B cell (primary cell): Measurements from ENCODE around the gene SHH. TPM values are rescaled to one million over a fixed set of nuclear protein-coding genes. Genes with fewer than 3 reads are reported as not detected.

ENCODE experiments used
- ATAC-seq: fragments of 200-7000 bp; cut with Tn5 transposase; one replicate; pipeline ENCODE4 v1.10.0; 2021; ENCODE audit warnings: low read depth, mild to moderate bottlenecking, moderate number of reproducible peaks, moderate library complexity
- CTCF ChIA-PET: fragments of 350-600 bp; sonication (Branson Sonifier 250); formaldehyde crosslinking; loops from one replicate; lab custom pipeline; 2021; ENCODE audit warnings: antibody characterized with exemption, inconsistent platforms; lab: Charles Lee
- POLR2A ChIA-PET: fragments of 350-600 bp; sonication (Branson Sonifier 250); formaldehyde crosslinking; loops from one replicate; lab custom pipeline; 2021; ENCODE audit warnings: antibody characterized with exemption; lab: Charles Lee
- DNase-seq: peaks from one replicate; pipeline ENCODE4 v3.0.0; 2013
- H2AFZ ChIP-seq: 2 replicates; pipeline ENCODE4 v1.6.1; 2012; ENCODE audit warnings: mild to moderate bottlenecking, low read depth, low read length; ENCODE audit not compliant: insufficient read depth, poor library complexity, severe bottlenecking
- H3K27ac ChIP-seq, 2 donors: 1 replicate in 1 of 2; 2 replicates in 1 of 2; pipeline ENCODE4 v1.5.1; 2012 to 2013; ENCODE audit warnings: low read length in 2 of 2, mild to moderate bottlenecking in 2 of 2, moderate library complexity in 1 of 2
- H3K27me3 ChIP-seq, 4 experiments: fragments of 200-600 bp in 1 of 4; sonication (generic) in 1 of 4; replicated peaks in 1 of 4; 1 replicate in 2 of 4; 2 replicates in 2 of 4; pipeline versions ENCODE4 v1.6.1 to v1.7.0; 2013 to 2016; ENCODE audit warnings: low read length in 3 of 4, mild to moderate bottlenecking in 2 of 4, mixed read lengths in 1 of 4, moderate library complexity in 1 of 4; ENCODE audit not compliant: insufficient read depth in 4 of 4, control insufficient read depth in 3 of 4; ENCODE audit errors: control extremely low read depth in 1 of 4
- H3K36me3 ChIP-seq, 2 experiments: replicated peaks in 1 of 2; 1 replicate in 1 of 2; 2 replicates in 1 of 2; pipeline versions ENCODE4 v1.6.1 to v1.7.1; 2013; ENCODE audit warnings: low read length in 1 of 2; ENCODE audit not compliant: insufficient read depth in 2 of 2, control insufficient read depth in 1 of 2; ENCODE audit errors: control extremely low read depth in 1 of 2, extremely low read depth in 1 of 2
- H3K4me1 ChIP-seq, 2 donors: fragments of 200-600 bp in 1 of 2; sonication (generic) in 1 of 2; 1 replicate in 1 of 2; 2 replicates in 1 of 2; pipeline versions ENCODE4 v1.5.1 to v1.6.1; 2013 to 2017; ENCODE audit warnings: low read length in 2 of 2; ENCODE audit not compliant: control insufficient read depth in 2 of 2, insufficient read depth in 2 of 2
- H3K4me2 ChIP-seq: replicated peaks from 2 replicates; pipeline ENCODE3; 2012; ENCODE audit warnings: mild to moderate bottlenecking, low read depth, low read length; ENCODE audit not compliant: poor library complexity, severe bottlenecking
- H3K4me3 ChIP-seq, 5 experiments: fragments of 200-600 bp in 1 of 5; sonication (generic) in 1 of 5; 1 replicate in 3 of 5; 2 replicates in 2 of 5; pipeline versions ENCODE4 v1.5.1 to v1.7.0; 2011 to 2016; ENCODE audit warnings: low read length in 4 of 5, mild to moderate bottlenecking in 4 of 5, low read depth in 2 of 5, control low read depth in 1 of 5, moderate library complexity in 1 of 5; ENCODE audit not compliant: insufficient read depth in 1 of 5; ENCODE audit errors: control extremely low read depth in 1 of 5, extremely low read depth in 1 of 5
- H3K79me2 ChIP-seq: fragments of 200-600 bp; sonication (generic); one replicate; pipeline ENCODE4 v1.6.0; 2016; ENCODE audit warnings: low read length; ENCODE audit not compliant: control insufficient read depth, insufficient read depth
- H3K9ac ChIP-seq: fragments of 200-600 bp; sonication (generic); 2 replicates; pipeline ENCODE4 v1.6.1; 2017; ENCODE audit warnings: mild to moderate bottlenecking, low read length, moderate library complexity
- H3K9me3 ChIP-seq, 3 donors: one replicate each; pipeline versions ENCODE4 v1.6.1 to v1.7.1; 2013; ENCODE audit warnings: low read length in 2 of 3; ENCODE audit not compliant: control insufficient read depth in 2 of 3, insufficient read depth in 1 of 3; ENCODE audit errors: control extremely low read depth in 1 of 3
- H4K20me1 ChIP-seq: 2 replicates; pipeline ENCODE4 v1.6.0; 2012; ENCODE audit warnings: mild to moderate bottlenecking, low read length; ENCODE audit not compliant: insufficient read depth, control insufficient read depth, poor library complexity, severe bottlenecking
- H3K27ac Mint-ChIP-seq: one replicate; pipeline ENCODE4 v1.8.0; 2021; ENCODE audit warnings: mixed read lengths
- H3K27me3 Mint-ChIP-seq: one replicate; pipeline ENCODE4 v1.8.0; 2021; ENCODE audit warnings: mixed read lengths
- H3K4me1 Mint-ChIP-seq: one replicate; pipeline ENCODE4 v1.8.0; 2021; ENCODE audit warnings: mixed read lengths
- H3K4me3 Mint-ChIP-seq: one replicate; pipeline ENCODE4 v1.8.0; 2021; ENCODE audit warnings: mixed read lengths
- H3K9me3 Mint-ChIP-seq: one replicate; pipeline ENCODE4 v1.8.0; 2022; ENCODE audit warnings: mixed read lengths; ENCODE audit not compliant: insufficient read depth
- CTCF ChIP-seq: fragments of 200-600 bp; IDR thresholded peaks from one replicate; pipeline ENCODE4 v1.8.0; 2022; ENCODE audit warnings: antibody characterized with exemption, mild to moderate bottlenecking
- EZH2 ChIP-seq: IDR thresholded peaks from 2 replicates; pipeline ENCODE4 v1.6.1; 2012; ENCODE audit warnings: borderline replicate concordance, low read depth, mild to moderate bottlenecking, moderate library complexity, low read length; ENCODE audit not compliant: insufficient read depth, poor library complexity, severe bottlenecking
- WGBS: methylation state at CpG from one replicate; pipeline ENCODE4 v1.1.5; 2013; ENCODE audit warnings: missing lambda C conversion rate; ENCODE audit not compliant: insufficient coverage; 5-methylcytosine and 5-hydroxymethylcytosine counted together
- intact Hi-C: fragments of 100-400 bp; cut with micrococcal nuclease; formaldehyde crosslinking; loops from one replicate; pipeline ENCODE4 v1.10.0; 2022
- polyA plus RNA-seq: library from polyadenylated mRNA; depleted of rRNA; stranded (reverse); fragments of >200 nt; gene quantifications from 2 replicates; pipeline ENCODE4 v1.2.3, GENCODE V29; 2012
- total RNA-seq, 2 donors: library from RNA; stranded (reverse); fragments of 120-200 nt in 1 of 2; gene quantifications; 1 replicate in 1 of 2; 2 replicates in 1 of 2; pipeline versions ENCODE4 v1.2.3 to v1.2.4, GENCODE V29; 2013 to 2022

SHH gene
- total and polyA plus RNA-seq, 2 donors (not counting 1 experiment from before 2014, with no cell fraction given) = not detected

GRCh38 chr7:155800741-155801267, 11.5 kb downstream of the SHH start:
- POLR2A ChIA-PET = no interaction called here
- H3K27me3 Mint-ChIP-seq = peaks cover 51% of the 10 kb centered on the region
- H3K27me3 ChIP-seq = peaks cover 0 to 63% (median 19%) of the 10 kb centered on the region in 4 experiments

GRCh38 chr7:155800301-155800700, 12.0 kb downstream of the SHH start:
- Histone ChIP-seq H3K9ac (no peak overlapping the region), H2AFZ (no peak overlapping the region), H3K27ac (no peak overlapping the region), H3K27me3 (peaks cover 0 to 63% (median 19%) of the 10 kb centered on the region in 4 experiments), H3K36me3 (no peaks in the 10 kb centered on the region), H3K4me2 (no peak overlapping the region), H3K9me3 (no peaks in the 10 kb centered on the region), H3K4me3 (no peak overlapping the region), H4K20me1 (no peaks in the 10 kb centered on the region), H3K79me2 (no peaks in the 10 kb centered on the region), H3K4me1 (peaks cover 34 to 37% of the 10 kb centered on the region in 2 donors)
- CTCF ChIA-PET = no interaction called here
- H3K4me3 Mint-ChIP-seq = no peak overlapping the region
- peaks cover 53% of the 10 kb centered on the region for H3K27me3 Mint-ChIP-seq
- H3K27ac Mint-ChIP-seq = no peak overlapping the region
- intact Hi-C loops = no loop called here
- POLR2A ChIA-PET = no interaction called here
- peaks cover 21% of the 10 kb centered on the region for H3K4me1 Mint-ChIP-seq
- H3K9me3 Mint-ChIP-seq = no peaks in the 10 kb centered on the region
- no peak for DNase-seq
- 89% methylated on average over 11 of the region's 11 CpGs for WGBS
- no peak for TF ChIP-seq EZH2
- TF ChIP-seq CTCF = no peak
- no peak for ATAC-seq

More at GRCh38 chr7:155800741-155801267, 11.5 kb downstream of the SHH start:
- intact Hi-C loops = no loop called here
- Histone ChIP-seq H3K9me3 (no peaks in the 10 kb centered on the region), H2AFZ (no peak overlapping the region), H3K4me3 (no peak overlapping the region), H3K4me2 (no peak overlapping the region), H3K9ac (no peak overlapping the region), H3K36me3 (no peaks in the 10 kb centered on the region), H3K4me1 (peaks cover 38 to 42% of the 10 kb centered on the region in 2 donors), H3K27ac (no peak overlapping the region), H4K20me1 (no peaks in the 10 kb centered on the region), H3K79me2 (no peaks in the 10 kb centered on the region)
- Mint-ChIP-seq H3K9me3 (no peaks in the 10 kb centered on the region), H3K4me3 (no peak overlapping the region), H3K4me1 (peaks cover 21% of the 10 kb centered on the region), H3K27ac (no peak overlapping the region)
- 90% methylated on average over 16 of the region's 16 CpGs for WGBS
- DNase-seq (no peak), ATAC-seq (no peak)
- CTCF ChIA-PET = no interaction called here
- TF ChIP-seq EZH2 = no peak
- no peak for TF ChIP-seq CTCF
